ENCODE results near the gene DMD. TPM values are rescaled to one million over a fixed set of nuclear protein-coding genes. Genes with fewer than 3 reads are reported as not detected.

Gene DMD
- total and polyA plus RNA-seq, 4 donors = 19.9 to 260 (median 111) TPM

DNA sequence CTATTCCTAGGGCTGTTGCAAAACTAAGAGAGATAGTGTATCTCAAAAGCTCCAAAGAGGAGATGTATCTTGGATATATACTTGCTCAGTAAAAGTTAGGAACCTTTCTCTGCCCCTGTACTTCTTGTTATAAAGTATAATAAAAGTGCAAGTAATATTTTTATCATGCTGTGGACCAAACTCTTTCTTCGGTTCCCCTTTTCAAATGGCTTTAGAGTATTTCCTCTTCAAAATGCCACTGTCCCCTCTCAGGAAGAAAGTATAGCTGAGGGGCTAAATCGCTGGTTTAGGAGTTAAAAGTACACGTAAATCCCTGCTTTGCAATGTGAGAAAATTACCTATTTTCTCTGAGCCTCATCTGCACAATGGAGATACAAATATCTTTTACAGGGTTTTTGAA is 1970.4 kb downstream of the DMD start:
- intact Hi-C loops (cut with DNase I) = no loop called here
- Histone ChIP-seq H3K4me1 (ENCODE audit: control insufficient read depth in 1 of 2, insufficient read depth in 2 of 2, low read length in 2 of 2) (no peaks in the 10 kb centered on the region), H3K27me3 (ENCODE audit: control insufficient read depth in 1 of 2, insufficient read depth in 2 of 2, low read length in 1 of 2) (no peaks in the 10 kb centered on the region), H3K36me3 (ENCODE audit: control insufficient read depth in 1 of 2, insufficient read depth in 2 of 2, low read length in 1 of 2) (no peaks in the 10 kb centered on the region), H3K9me3 (ENCODE audit: control insufficient read depth, low read length) (no peaks in the 10 kb centered on the region), H3K27ac (ENCODE audit: low read depth in 1 of 2, low read length in 2 of 2) (no peak overlapping the region), H3K4me3 (ENCODE audit: low read length in 2 of 2) (no peak overlapping the region)
- 70 to 94% methylated on average over 3 of the region's 3 CpGs for WGBS, 2 donors
- DNase-seq (no peak), ATAC-seq (ENCODE audit: low FRiP score) (no peak)

DNA sequence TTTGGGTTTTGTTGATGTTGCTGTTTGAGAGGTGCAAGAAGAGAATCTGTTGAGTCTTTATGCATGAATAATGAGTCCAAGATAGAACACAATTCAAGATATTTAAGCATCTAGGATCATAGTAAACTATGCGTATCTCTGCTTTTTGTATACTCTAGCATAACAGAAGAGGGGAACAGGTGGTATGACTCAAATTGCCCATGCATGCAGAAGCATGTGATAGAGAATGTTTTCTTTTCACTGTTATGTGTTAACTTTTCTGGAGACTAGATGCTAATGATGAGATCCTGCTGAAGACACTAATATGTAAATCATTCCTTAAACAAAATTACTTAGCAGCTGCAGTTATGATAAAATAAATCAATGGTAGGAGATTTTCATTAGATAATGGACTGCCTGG is 1974.2 kb downstream of the DMD start:
- no peak overlapping the region for H3K4me3 ChIP-seq (ENCODE audit: low read length in 2 of 2)
- no peak overlapping the region for H3K27ac ChIP-seq (ENCODE audit: low read depth in 1 of 2, low read length in 2 of 2)
- no peak for DNase-seq
- H3K27me3 ChIP-seq (ENCODE audit: control insufficient read depth in 1 of 2, insufficient read depth in 2 of 2, low read length in 1 of 2) = no peaks in the 10 kb centered on the region
- no peaks in the 10 kb centered on the region for H3K9me3 ChIP-seq (ENCODE audit: control insufficient read depth, low read length)
- intact Hi-C loops (cut with DNase I) = no loop called here
- H3K4me1 ChIP-seq (ENCODE audit: control insufficient read depth in 1 of 2, insufficient read depth in 2 of 2, low read length in 2 of 2) = no peaks in the 10 kb centered on the region
- WGBS, 2 donors = 89 to 98% methylated on average over 1 of the region's 1 CpG
- no peaks in the 10 kb centered on the region for H3K36me3 ChIP-seq (ENCODE audit: control insufficient read depth in 1 of 2, insufficient read depth in 2 of 2, low read length in 1 of 2)
- no peak for ATAC-seq (ENCODE audit: low FRiP score)

DNA sequence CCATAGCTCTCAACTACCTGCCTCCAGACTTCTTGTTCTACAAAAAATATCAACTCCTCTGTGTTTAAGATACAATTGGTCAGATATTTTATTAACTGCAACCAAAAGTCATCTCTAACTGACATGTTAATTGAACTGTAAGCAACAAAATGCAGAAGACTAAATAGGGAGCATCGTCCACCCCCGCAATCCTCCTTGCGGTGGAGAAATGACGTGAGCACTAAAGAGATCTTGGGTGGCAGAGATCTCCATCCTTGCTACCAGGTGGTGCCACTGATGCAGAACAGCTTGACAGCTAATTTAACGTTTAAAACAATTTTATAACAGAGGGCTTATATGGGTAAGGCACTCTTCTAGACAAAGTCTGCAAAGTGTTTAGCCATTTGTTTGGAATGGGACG is 1975.1 kb downstream of the DMD start:
- H3K27ac ChIP-seq (ENCODE audit: low read depth in 1 of 2, low read length in 2 of 2) = no peak overlapping the region
- no peak overlapping the region for H3K4me3 ChIP-seq (ENCODE audit: low read length in 2 of 2)
- DNase-seq (no peak), ATAC-seq (ENCODE audit: low FRiP score) (no peak)
- no peaks in the 10 kb centered on the region for H3K9me3 ChIP-seq (ENCODE audit: control insufficient read depth, low read length)
- 52 to 66% methylated on average over 6 of the region's 6 CpGs for WGBS, 2 donors
- no peaks in the 10 kb centered on the region for H3K36me3 ChIP-seq (ENCODE audit: control insufficient read depth in 1 of 2, insufficient read depth in 2 of 2, low read length in 1 of 2)
- H3K4me1 ChIP-seq (ENCODE audit: control insufficient read depth in 1 of 2, insufficient read depth in 2 of 2, low read length in 2 of 2) = no peaks in the 10 kb centered on the region
- intact Hi-C loops (cut with DNase I) = no loop called here
- H3K27me3 ChIP-seq (ENCODE audit: control insufficient read depth in 1 of 2, insufficient read depth in 2 of 2, low read length in 1 of 2) = no peaks in the 10 kb centered on the region

DNA sequence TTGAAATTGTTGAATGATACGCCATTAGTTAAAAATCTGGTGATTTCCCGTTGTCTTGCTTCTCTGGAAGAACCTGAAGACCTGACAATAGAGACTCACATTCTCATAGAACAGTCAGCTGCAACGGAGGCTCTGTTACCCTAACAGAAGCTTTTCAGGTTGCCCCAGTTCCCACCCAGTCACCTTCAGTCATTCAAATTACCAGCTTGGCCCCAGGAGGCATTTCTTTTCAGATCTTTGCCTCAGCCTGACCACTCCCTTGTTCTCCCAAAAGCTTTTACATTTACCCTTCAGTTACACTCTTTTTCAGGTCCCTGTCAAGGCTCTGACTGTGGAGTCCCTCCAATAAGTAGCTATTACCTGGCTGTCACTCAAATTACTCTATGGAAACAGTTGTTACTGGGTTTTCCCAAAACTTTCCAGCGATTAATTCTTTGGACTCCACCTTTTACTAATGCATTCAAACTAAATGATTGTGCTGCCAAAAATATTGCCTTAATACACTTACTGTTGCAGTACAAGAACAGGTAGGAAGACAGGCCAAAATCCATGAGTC is 1977.3 kb downstream of the DMD start:
- Histone ChIP-seq H3K4me1 (ENCODE audit: control insufficient read depth in 1 of 2, insufficient read depth in 2 of 2, low read length in 2 of 2) (no peaks in the 10 kb centered on the region), H3K4me3 (ENCODE audit: low read length in 2 of 2) (no peak overlapping the region), H3K9me3 (ENCODE audit: control insufficient read depth, low read length) (no peaks in the 10 kb centered on the region), H3K27ac (ENCODE audit: low read depth in 1 of 2, low read length in 2 of 2) (no peak overlapping the region), H3K27me3 (ENCODE audit: control insufficient read depth in 1 of 2, insufficient read depth in 2 of 2, low read length in 1 of 2) (no peaks in the 10 kb centered on the region), H3K36me3 (ENCODE audit: control insufficient read depth in 1 of 2, insufficient read depth in 2 of 2, low read length in 1 of 2) (no peaks in the 10 kb centered on the region)
- 62 to 85% methylated on average over 4 of the region's 4 CpGs for WGBS, 2 donors
- DNase-seq = no peak
- no peak for ATAC-seq (ENCODE audit: low FRiP score)
- intact Hi-C loops (cut with DNase I) = no loop called here

DNA sequence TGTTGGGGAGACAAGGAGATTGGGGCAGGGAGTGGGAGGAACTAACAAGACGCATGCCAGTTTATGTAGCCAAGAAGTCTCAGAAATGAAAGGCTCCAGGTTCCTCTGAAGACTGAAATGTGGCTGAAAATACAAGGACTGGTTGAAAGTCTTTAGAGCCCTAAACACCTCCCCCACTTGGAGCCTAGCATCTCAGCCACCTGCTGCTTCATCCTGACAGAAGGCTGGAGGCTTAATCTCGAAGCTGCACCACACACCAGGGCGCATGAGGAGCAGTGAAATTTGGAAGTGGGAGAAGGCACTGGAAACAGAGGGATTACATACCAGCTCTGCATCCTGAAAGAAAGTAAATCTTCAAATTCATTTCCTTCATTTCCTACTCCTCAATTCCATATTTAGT is 1978.8 kb downstream of the DMD start:
- H3K9me3 ChIP-seq (ENCODE audit: control insufficient read depth, low read length) = no peaks in the 10 kb centered on the region
- DNase-seq = no peak
- intact Hi-C loops (cut with DNase I) = no loop called here
- 53 to 83% methylated on average over 3 of the region's 3 CpGs for WGBS, 2 donors
- H3K4me1 ChIP-seq (ENCODE audit: control insufficient read depth in 1 of 2, insufficient read depth in 2 of 2, low read length in 2 of 2) = no peaks in the 10 kb centered on the region
- no peaks in the 10 kb centered on the region for H3K27me3 ChIP-seq (ENCODE audit: control insufficient read depth in 1 of 2, insufficient read depth in 2 of 2, low read length in 1 of 2)
- no peak overlapping the region for H3K27ac ChIP-seq (ENCODE audit: low read depth in 1 of 2, low read length in 2 of 2)
- no peak for ATAC-seq (ENCODE audit: low FRiP score)
- no peaks in the 10 kb centered on the region for H3K36me3 ChIP-seq (ENCODE audit: control insufficient read depth in 1 of 2, insufficient read depth in 2 of 2, low read length in 1 of 2)
- H3K4me3 ChIP-seq (ENCODE audit: low read length in 2 of 2) = no peak overlapping the region

DNA sequence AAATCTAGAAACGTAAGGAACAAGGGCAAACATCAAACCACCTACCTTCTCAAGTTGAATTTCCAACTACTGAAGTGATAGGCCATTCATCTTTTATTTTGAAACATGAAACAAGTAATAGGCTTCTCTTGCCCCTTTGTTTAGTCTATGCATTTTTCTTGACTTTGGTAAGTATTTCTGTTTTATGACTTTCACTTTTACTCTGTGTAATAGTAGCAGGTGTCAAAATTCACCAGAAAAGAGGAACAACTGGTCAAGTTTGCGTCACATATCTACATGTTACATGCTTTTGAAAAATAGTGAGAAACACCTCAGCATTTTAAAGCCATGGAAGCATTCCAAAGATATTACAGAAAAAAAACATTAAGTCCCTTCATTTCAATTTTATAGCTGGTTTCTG is 1982.4 kb downstream of the DMD start:
- H3K27me3 ChIP-seq (ENCODE audit: control insufficient read depth in 1 of 2, insufficient read depth in 2 of 2, low read length in 1 of 2) = no peaks in the 10 kb centered on the region
- H3K4me1 ChIP-seq (ENCODE audit: control insufficient read depth in 1 of 2, insufficient read depth in 2 of 2, low read length in 2 of 2) = no peaks in the 10 kb centered on the region
- 43 to 53% methylated on average over 2 of the region's 2 CpGs for WGBS, 2 donors
- H3K36me3 ChIP-seq (ENCODE audit: control insufficient read depth in 1 of 2, insufficient read depth in 2 of 2, low read length in 1 of 2) = no peaks in the 10 kb centered on the region
- intact Hi-C loops (cut with DNase I) = no loop called here
- DNase-seq = no peak
- H3K4me3 ChIP-seq (ENCODE audit: low read length in 2 of 2) = no peak overlapping the region
- H3K9me3 ChIP-seq (ENCODE audit: control insufficient read depth, low read length) = no peaks in the 10 kb centered on the region
- no peak overlapping the region for H3K27ac ChIP-seq (ENCODE audit: low read depth in 1 of 2, low read length in 2 of 2)
- no peak for ATAC-seq (ENCODE audit: low FRiP score)

DNA sequence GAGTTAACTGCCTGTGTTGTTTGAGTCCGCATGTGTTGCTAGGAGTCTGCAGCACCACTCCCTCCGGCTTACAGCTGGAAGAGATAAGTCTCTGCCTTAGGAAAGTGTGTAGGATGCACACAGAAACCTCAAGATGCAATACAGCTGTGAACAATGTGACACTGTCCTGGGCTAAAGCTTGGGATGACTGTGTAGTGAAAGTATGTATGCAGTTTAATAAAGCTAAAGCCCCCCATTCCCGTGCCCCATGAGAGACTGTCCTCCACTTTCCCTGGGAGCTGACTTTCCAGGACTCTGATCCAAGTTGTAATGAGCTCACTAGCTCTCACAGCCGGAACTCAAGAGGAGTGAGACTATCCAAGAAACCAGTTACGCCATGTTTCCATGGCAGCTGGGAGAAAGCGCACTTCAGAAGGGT is 1982.9 kb downstream of the DMD start:
- Histone ChIP-seq H3K27ac (ENCODE audit: low read depth in 1 of 2, low read length in 2 of 2) (no peak overlapping the region), H3K27me3 (ENCODE audit: control insufficient read depth in 1 of 2, insufficient read depth in 2 of 2, low read length in 1 of 2) (no peaks in the 10 kb centered on the region), H3K4me3 (ENCODE audit: low read length in 2 of 2) (no peak overlapping the region), H3K4me1 (ENCODE audit: control insufficient read depth in 1 of 2, insufficient read depth in 2 of 2, low read length in 2 of 2) (no peaks in the 10 kb centered on the region), H3K9me3 (ENCODE audit: control insufficient read depth, low read length) (no peaks in the 10 kb centered on the region), H3K36me3 (ENCODE audit: control insufficient read depth in 1 of 2, insufficient read depth in 2 of 2, low read length in 1 of 2) (no peaks in the 10 kb centered on the region)
- intact Hi-C loops (cut with DNase I) = no loop called here
- 14 to 31% methylated on average over 6 of the region's 6 CpGs for WGBS, 2 donors
- DNase-seq = peak in 1 of 2 donors; percentile 49
- peak; percentile 78 for ATAC-seq (ENCODE audit: low FRiP score)

DNA sequence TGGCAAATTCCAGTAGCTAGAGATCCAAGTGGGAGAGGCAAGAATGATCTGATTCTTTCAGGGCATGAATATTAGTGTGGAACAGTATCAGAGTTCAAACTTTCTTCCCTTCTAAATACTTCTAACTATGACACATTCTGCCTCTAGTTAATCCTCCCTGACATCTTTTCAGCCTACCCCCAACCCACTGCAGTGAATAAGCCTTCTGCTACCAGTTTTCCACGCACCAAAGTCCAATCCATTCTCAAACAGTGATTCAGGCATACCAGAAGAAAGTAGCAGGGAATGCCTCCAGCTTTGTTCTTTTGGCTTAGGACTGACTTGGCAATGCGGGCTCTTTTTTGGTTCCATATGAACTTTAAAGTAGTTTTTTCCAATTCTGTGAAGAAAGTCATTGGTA is 1984.1 kb downstream of the DMD start:
- intact Hi-C loops (cut with DNase I) = no loop called here
- WGBS, 2 donors = 60 to 86% methylated on average over 2 of the region's 2 CpGs
- ATAC-seq (ENCODE audit: low FRiP score) = no peak

DNA sequence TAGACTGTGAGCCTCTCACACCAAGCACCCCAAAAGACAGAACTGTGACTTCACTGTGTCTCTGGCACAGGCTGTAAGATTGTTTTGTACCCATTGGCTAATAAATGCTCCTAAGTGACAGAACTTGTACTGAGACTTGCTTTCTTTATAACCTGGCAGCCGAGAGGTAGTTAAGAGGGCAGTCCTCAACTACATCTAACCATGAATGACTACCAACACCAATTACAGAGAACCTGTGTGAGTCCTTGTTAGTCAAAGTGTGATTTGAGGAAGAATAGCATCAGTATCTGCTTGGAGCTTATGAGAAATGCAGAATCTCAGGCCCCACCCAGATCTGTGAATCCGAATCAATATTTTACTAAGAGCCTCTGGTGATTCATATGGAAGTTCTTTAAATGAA is 1985.5 kb downstream of the DMD start:
- ATAC-seq (ENCODE audit: low FRiP score) (no peak), DNase-seq (no peak)
- Histone ChIP-seq H3K36me3 (ENCODE audit: control insufficient read depth in 1 of 2, insufficient read depth in 2 of 2, low read length in 1 of 2) (no peaks in the 10 kb centered on the region), H3K9me3 (ENCODE audit: control insufficient read depth, low read length) (no peaks in the 10 kb centered on the region), H3K4me1 (ENCODE audit: control insufficient read depth in 1 of 2, insufficient read depth in 2 of 2, low read length in 2 of 2) (no peaks in the 10 kb centered on the region), H3K4me3 (ENCODE audit: low read length in 2 of 2) (no peak overlapping the region), H3K27ac (ENCODE audit: low read depth in 1 of 2, low read length in 2 of 2) (no peak overlapping the region), H3K27me3 (ENCODE audit: control insufficient read depth in 1 of 2, insufficient read depth in 2 of 2, low read length in 1 of 2) (no peaks in the 10 kb centered on the region)
- intact Hi-C loops (cut with DNase I) = no loop called here
- WGBS, 2 donors = 78 to 96% methylated on average over 2 of the region's 2 CpGs

More for the DNA sequence above, 1984.1 kb downstream of the DMD start:
- Histone ChIP-seq H3K4me1 (ENCODE audit: control insufficient read depth in 1 of 2, insufficient read depth in 2 of 2, low read length in 2 of 2) (no peaks in the 10 kb centered on the region), H3K27me3 (ENCODE audit: control insufficient read depth in 1 of 2, insufficient read depth in 2 of 2, low read length in 1 of 2) (no peaks in the 10 kb centered on the region), H3K9me3 (ENCODE audit: control insufficient read depth, low read length) (no peaks in the 10 kb centered on the region), H3K36me3 (ENCODE audit: control insufficient read depth in 1 of 2, insufficient read depth in 2 of 2, low read length in 1 of 2) (no peaks in the 10 kb centered on the region), H3K4me3 (ENCODE audit: low read length in 2 of 2) (no peak overlapping the region), H3K27ac (ENCODE audit: low read depth in 1 of 2, low read length in 2 of 2) (no peak overlapping the region)
- no peak for DNase-seq

Data from aorta (tissue), 5 donors.